Thyroid gland (tissue), 4 donors: ENCODE data around the gene JRKL. TPM values are rescaled to one million over a fixed set of nuclear protein-coding genes. Genes with fewer than 3 reads are reported as not detected.
"Not testable (repeated sequence)": the region's sequence is repeated elsewhere in the genome, so short reads cannot be mapped to it uniquely, and the experiment has no call there.

Experiments
- DNase-seq, 2 donors: peaks; one replicate each; pipeline ENCODE4 v3.0.0-alpha.2; 2019
- H3K27ac ChIP-seq, 3 donors: fragments of 200-600 bp; sonication (generic); 1 replicate in 2 of 3; 2 replicates in 1 of 3; pipeline ENCODE4 v1.5.1; 2016 to 2019; ENCODE audit warnings: mild to moderate bottlenecking in 1 of 3, moderate library complexity in 1 of 3
- H3K27me3 ChIP-seq: fragments of 200-600 bp; sonication (generic); one replicate; pipeline ENCODE4 v1.5.1; 2019
- H3K36me3 ChIP-seq, 2 donors: fragments of 200-600 bp; sonication (generic); one replicate each; pipeline ENCODE4 v1.5.1; 2016 to 2019
- H3K4me1 ChIP-seq, 2 donors: fragments of 200-600 bp; sonication (generic); one replicate each; pipeline ENCODE4 v1.5.1; 2017 to 2019
- H3K4me3 ChIP-seq, 3 donors: fragments of 200-600 bp; sonication (generic); replicated peaks in 1 of 3; 1 replicate in 2 of 3; 2 replicates in 1 of 3; pipeline ENCODE4 v1.5.1; 2016; ENCODE audit warnings: mild to moderate bottlenecking in 1 of 3
- H3K9me3 ChIP-seq: fragments of 200-600 bp; sonication (generic); one replicate; pipeline ENCODE4 v1.5.1; 2017
- POLR2A ChIP-seq, 2 donors: fragments of 450-650 bp; IDR thresholded peaks; one replicate each; pipeline ENCODE4 v1.6.1; 2017; ENCODE audit warnings: antibody characterized with exemption in 2 of 2, mild to moderate bottlenecking in 2 of 2, moderate library complexity in 1 of 2
- WGBS, 2 donors: methylation state at CpG; one replicate each; pipeline ENCODE4 v1.1.5; 2017; 5-methylcytosine and 5-hydroxymethylcytosine counted together
- intact Hi-C: fragments of 100-400 bp; cut with DNase I; formaldehyde crosslinking; loops from one replicate; pipeline ENCODE4 v1.15.1; 2023
- total RNA-seq, 4 donors: library from RNA; depleted of rRNA; stranded (reverse); fragments of >200 nt; gene quantifications; one replicate each; pipeline ENCODE4 v1.2.3, GENCODE V29; 2016
- TF ChIP-seq, protein P1 (sequence below), 6 experiments: fragments of 200-600 bp in 3 of 6; fragments of 450-650 bp in 3 of 6; sonication (generic) in 3 of 6; IDR thresholded peaks; one replicate each; pipeline ENCODE4 v1.5.1; 2016 to 2019; ENCODE audit warnings: antibody characterized with exemption in 6 of 6, mild to moderate bottlenecking in 2 of 6, inconsistent platforms in 1 of 6, moderate library complexity in 1 of 6

The JRKL gene
- total RNA-seq, 4 donors from 2014 or later: 9.4 to 11.6 (median 10.4) TPM

GRCh38 chr11:96393753-96394348, 4.0 kb downstream of the JRKL start:
- peaks cover 8% of the 10 kb centered on the region in 2 donors for H3K4me1 ChIP-seq
- intact Hi-C loops: loop anchor here (5.0 kb wide), 1 partner anchor 557 kb away; no protein-coding TSS in a partner anchor
- no peak overlapping the region for H3K4me3 ChIP-seq
- no peaks in the 10 kb centered on the region for H3K27me3 ChIP-seq
- no peak for DNase-seq
- TF ChIP-seq POLR2A (IDR thresholded peaks at IDR 0.05): no peak
- TF ChIP-seq, protein P1, sequence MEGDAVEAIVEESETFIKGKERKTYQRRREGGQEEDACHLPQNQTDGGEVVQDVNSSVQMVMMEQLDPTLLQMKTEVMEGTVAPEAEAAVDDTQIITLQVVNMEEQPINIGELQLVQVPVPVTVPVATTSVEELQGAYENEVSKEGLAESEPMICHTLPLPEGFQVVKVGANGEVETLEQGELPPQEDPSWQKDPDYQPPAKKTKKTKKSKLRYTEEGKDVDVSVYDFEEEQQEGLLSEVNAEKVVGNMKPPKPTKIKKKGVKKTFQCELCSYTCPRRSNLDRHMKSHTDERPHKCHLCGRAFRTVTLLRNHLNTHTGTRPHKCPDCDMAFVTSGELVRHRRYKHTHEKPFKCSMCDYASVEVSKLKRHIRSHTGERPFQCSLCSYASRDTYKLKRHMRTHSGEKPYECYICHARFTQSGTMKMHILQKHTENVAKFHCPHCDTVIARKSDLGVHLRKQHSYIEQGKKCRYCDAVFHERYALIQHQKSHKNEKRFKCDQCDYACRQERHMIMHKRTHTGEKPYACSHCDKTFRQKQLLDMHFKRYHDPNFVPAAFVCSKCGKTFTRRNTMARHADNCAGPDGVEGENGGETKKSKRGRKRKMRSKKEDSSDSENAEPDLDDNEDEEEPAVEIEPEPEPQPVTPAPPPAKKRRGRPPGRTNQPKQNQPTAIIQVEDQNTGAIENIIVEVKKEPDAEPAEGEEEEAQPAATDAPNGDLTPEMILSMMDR (IDR thresholded peaks at IDR 0.05): peak; percentile 30 to 78 (median 55)
- WGBS, 2 donors: 9 to 18% methylated on average over 1 of the region's 1 CpG
- no peaks in the 10 kb centered on the region for H3K9me3 ChIP-seq
- no peak overlapping the region for H3K27ac ChIP-seq
- no peaks in the 10 kb centered on the region for H3K36me3 ChIP-seq

DNA sequence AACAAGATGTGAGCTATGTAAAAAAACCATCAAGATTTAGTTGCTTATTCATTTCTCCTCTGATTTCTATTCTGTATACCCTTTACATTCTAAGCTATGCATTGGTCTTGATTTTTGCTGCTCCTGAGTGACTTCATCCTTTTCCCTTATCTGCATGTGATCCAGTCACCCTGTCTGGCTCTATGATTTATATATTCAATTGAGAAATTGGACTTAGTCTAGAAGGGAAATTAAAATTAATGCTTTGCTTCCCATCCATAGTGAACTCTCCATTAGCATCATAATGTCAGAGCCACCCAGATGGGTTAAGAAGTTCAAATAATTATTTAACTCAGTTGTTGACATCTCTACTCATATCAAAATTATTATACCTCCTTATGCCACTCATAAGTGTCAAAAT, 5.0 kb downstream of the JRKL start:
- Histone ChIP-seq H3K9me3 (no peaks in the 10 kb centered on the region), H3K36me3 (no peaks in the 10 kb centered on the region), H3K27ac (no peak overlapping the region), H3K27me3 (no peaks in the 10 kb centered on the region), H3K4me3 (no peak overlapping the region), H3K4me1 (peaks cover 6 to 8% of the 10 kb centered on the region in 2 donors)
- no peak for DNase-seq
- intact Hi-C loops: loop anchor here (5.0 kb wide), 1 partner anchor 557 kb away; no protein-coding TSS in a partner anchor
- TF ChIP-seq POLR2A (IDR thresholded peaks at IDR 0.05): no peak
- TF ChIP-seq, protein P1 (IDR thresholded peaks at IDR 0.05): no peak

GRCh38 chr11:96396637-96397036, 6.8 kb downstream of the JRKL start:
- H3K4me1 ChIP-seq: no peaks in the 10 kb centered on the region
- 83 to 86% methylated on average over 4 of the region's 4 CpGs for WGBS, 2 donors
- H3K9me3 ChIP-seq: no peaks in the 10 kb centered on the region
- no peak overlapping the region for H3K4me3 ChIP-seq
- TF ChIP-seq POLR2A (IDR thresholded peaks at IDR 0.05): no peak
- TF ChIP-seq, protein P1 (IDR thresholded peaks at IDR 0.05): no peak
- no peaks in the 10 kb centered on the region for H3K36me3 ChIP-seq
- intact Hi-C loops: no loop called here
- DNase-seq: no peak
- no peak overlapping the region for H3K27ac ChIP-seq
- H3K27me3 ChIP-seq: no peaks in the 10 kb centered on the region

- H3K27me3 ChIP-seq: no peaks in the 10 kb centered on the region
- no peaks in the 10 kb centered on the region for H3K36me3 ChIP-seq
- TF ChIP-seq, protein P1 (IDR thresholded peaks at IDR 0.05): no peak
- TF ChIP-seq POLR2A (IDR thresholded peaks at IDR 0.05): no peak
- H3K9me3 ChIP-seq: no peaks in the 10 kb centered on the region
- no peak overlapping the region for H3K27ac ChIP-seq
- H3K4me1 ChIP-seq: no peaks in the 10 kb centered on the region
- no peak overlapping the region for H3K4me3 ChIP-seq
- DNase-seq: no peak
- WGBS, 2 donors: 93 to 95% methylated on average over 3 of the region's 3 CpGs
- intact Hi-C loops: no loop called here
These were observed 8.1 kb downstream of the JRKL start for GRCh38 chr11:96397863-96398262.

- intact Hi-C loops: no loop called here
- Histone ChIP-seq H3K27ac (no peak overlapping the region), H3K9me3 (no peaks in the 10 kb centered on the region), H3K27me3 (no peaks in the 10 kb centered on the region), H3K36me3 (no peaks in the 10 kb centered on the region), H3K4me1 (no peaks in the 10 kb centered on the region), H3K4me3 (no peak overlapping the region)
- TF ChIP-seq, protein P1 (IDR thresholded peaks at IDR 0.05): no peak
- no peak for TF ChIP-seq POLR2A (IDR thresholded peaks at IDR 0.05)
- 85 to 89% methylated on average over 1 of the region's 1 CpG for WGBS, 2 donors
- no peak for DNase-seq
These were observed 10.9 kb downstream of the JRKL start for GRCh38 chr11:96400697-96401096.

- H3K27me3 ChIP-seq, intact Hi-C loops, H3K4me1 ChIP-seq, H3K27ac ChIP-seq, H3K36me3 ChIP-seq, H3K9me3 ChIP-seq, H3K4me3 ChIP-seq, DNase-seq: not testable (repeated sequence)
- WGBS, 2 donors: 79 to 89% methylated on average over 11 to 18 of the region's 18 CpGs
These were observed 21.6 kb downstream of the JRKL start for GRCh38 chr11:96411412-96411811.
